ENCODE measurements around the gene SLC16A7. TPM values are rescaled to one million over a fixed set of nuclear protein-coding genes. Genes with fewer than 3 reads are reported as not detected.

SLC16A7 gene
- total and polyA plus RNA-seq, 12 donors, result 3.5 to 103 (median 63.0) TPM

DNA sequence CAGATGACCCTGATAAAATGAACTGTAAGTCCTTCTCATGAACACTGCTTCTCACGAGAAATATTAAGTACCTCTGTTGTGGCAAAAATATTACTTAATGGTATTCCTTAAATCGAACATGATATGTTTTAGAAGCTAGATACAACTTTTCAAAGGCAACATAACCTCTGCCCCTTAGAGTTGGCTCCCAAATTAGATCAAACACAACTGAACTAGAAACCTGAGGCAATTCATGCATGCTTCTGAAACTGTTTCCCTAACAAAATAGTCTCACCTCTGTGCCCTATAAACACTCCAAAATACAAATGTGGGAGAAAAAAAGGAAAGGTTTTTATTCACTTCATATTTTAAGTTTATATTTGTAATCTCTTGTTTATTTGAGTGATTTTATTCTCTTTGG lies 121.6 kb downstream of the SLC16A7 start:
- no peaks in the 10 kb centered on the region for H3K36me3 ChIP-seq (replicated peaks in 1 of 2)

GRCh38 chr12:59719701-59720100 lies 123.9 kb downstream of the SLC16A7 start:
- no peaks in the 10 kb centered on the region for H3K9me3 ChIP-seq (replicated peaks in 1 of 3)
- 78 to 85% (median 82%) methylated on average over 2 of the region's 2 CpGs for WGBS, 4 donors
- H3K4me3 ChIP-seq, result no peak overlapping the region
- no peak overlapping the region for H3K27ac ChIP-seq
- no peak for DNase-seq
- no peaks in the 10 kb centered on the region for H3K36me3 ChIP-seq (replicated peaks in 1 of 2)
- intact Hi-C loops (cut with DNase I), result loop anchor here in 1 of 2 donors (1.0 kb wide), 1 partner anchor 19 kb away; no protein-coding TSS in a partner anchor
- TF ChIP-seq POLR2A (IDR thresholded peaks at IDR 0.05), result no peak
- TF ChIP-seq, protein P1, sequence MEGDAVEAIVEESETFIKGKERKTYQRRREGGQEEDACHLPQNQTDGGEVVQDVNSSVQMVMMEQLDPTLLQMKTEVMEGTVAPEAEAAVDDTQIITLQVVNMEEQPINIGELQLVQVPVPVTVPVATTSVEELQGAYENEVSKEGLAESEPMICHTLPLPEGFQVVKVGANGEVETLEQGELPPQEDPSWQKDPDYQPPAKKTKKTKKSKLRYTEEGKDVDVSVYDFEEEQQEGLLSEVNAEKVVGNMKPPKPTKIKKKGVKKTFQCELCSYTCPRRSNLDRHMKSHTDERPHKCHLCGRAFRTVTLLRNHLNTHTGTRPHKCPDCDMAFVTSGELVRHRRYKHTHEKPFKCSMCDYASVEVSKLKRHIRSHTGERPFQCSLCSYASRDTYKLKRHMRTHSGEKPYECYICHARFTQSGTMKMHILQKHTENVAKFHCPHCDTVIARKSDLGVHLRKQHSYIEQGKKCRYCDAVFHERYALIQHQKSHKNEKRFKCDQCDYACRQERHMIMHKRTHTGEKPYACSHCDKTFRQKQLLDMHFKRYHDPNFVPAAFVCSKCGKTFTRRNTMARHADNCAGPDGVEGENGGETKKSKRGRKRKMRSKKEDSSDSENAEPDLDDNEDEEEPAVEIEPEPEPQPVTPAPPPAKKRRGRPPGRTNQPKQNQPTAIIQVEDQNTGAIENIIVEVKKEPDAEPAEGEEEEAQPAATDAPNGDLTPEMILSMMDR (IDR thresholded peaks at IDR 0.05), result no peak
- peaks cover 0 to 8% of the 10 kb centered on the region in 2 donors for H3K4me1 ChIP-seq (replicated peaks in 1 of 2)
- no peaks in the 10 kb centered on the region for H3K27me3 ChIP-seq

More for the DNA sequence above, 121.6 kb downstream of the SLC16A7 start:
- H3K27me3 ChIP-seq, result no peaks in the 10 kb centered on the region
- no peak overlapping the region for H3K4me3 ChIP-seq
- intact Hi-C loops (cut with DNase I), result no loop called here
- WGBS, 4 donors, result 36 to 45% (median 38%) methylated on average over 2 of the region's 2 CpGs
- DNase-seq, result no peak
- no peaks in the 10 kb centered on the region for H3K9me3 ChIP-seq (replicated peaks in 1 of 3)
- peaks cover 0 to 8% of the 10 kb centered on the region in 2 donors for H3K4me1 ChIP-seq (replicated peaks in 1 of 2)
- no peak for TF ChIP-seq POLR2A (IDR thresholded peaks at IDR 0.05)
- TF ChIP-seq, protein P1 (IDR thresholded peaks at IDR 0.05), result no peak
- H3K27ac ChIP-seq, result no peak overlapping the region

DNA sequence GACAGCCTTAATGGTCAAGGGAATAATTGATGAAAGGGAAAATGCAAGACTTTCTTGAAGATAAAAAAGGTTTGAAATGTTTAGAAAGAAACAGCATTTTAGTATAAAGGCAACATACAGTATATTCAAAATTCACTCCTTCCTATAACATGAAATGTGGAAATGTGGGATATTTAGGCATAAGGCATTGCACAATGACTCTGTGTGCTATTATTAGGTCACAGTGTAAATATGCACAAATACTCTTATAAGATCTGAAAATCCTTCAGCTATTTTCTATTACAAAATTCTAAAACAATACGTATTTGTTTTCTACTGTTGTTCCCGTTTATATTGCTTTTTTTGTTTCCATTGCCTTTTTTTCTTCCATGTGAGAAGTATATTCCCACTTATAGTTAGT lies 127.7 kb downstream of the SLC16A7 start:
- intact Hi-C loops (cut with DNase I), result no loop called here
- TF ChIP-seq, protein P1 (IDR thresholded peaks at IDR 0.05), result no peak
- TF ChIP-seq POLR2A (IDR thresholded peaks at IDR 0.05), result no peak
- Histone ChIP-seq H3K9me3 (replicated peaks in 1 of 3) (no peaks in the 10 kb centered on the region), H3K36me3 (replicated peaks in 1 of 2) (no peaks in the 10 kb centered on the region), H3K4me1 (replicated peaks in 1 of 2) (no peaks in the 10 kb centered on the region), H3K27ac (no peak overlapping the region), H3K27me3 (no peaks in the 10 kb centered on the region), H3K4me3 (no peak overlapping the region)
- 84 to 95% (median 93%) methylated on average over 2 of the region's 2 CpGs for WGBS, 4 donors
- DNase-seq, result no peak

DNA sequence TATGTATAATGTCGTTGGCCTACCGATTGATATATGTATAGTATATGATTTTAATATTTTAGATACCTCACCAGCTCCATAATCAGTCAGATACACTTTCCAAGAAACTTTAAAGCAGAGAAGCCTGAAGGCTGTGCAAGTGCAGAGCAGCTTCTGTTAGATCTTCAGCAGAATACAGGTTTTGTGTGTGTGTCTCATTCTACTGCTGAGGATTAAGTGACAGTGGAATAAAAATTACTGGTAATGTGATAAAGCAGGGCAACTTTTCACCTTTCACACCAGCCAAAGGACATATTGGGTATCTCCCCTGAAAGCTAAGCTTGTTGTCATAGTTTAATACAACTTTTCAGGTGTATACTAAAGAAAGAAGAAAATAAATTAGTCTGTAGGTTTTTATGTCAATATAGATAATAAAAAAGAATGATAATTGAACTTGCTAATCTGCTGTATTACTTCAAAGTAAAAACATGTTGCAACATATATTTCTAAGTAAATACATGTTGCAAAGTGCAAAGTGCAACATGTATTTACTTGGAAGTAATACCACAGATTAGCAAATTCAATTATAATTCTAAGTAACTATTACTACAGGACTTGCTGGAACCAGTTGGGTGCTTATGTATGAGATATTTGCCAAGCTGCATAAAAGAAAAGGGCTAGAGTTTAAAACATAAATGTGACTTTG lies 128.3 kb downstream of the SLC16A7 start:
- no peaks in the 10 kb centered on the region for H3K27me3 ChIP-seq
- no peaks in the 10 kb centered on the region for H3K9me3 ChIP-seq (replicated peaks in 1 of 3)
- no peak overlapping the region for H3K27ac ChIP-seq
- intact Hi-C loops (cut with DNase I), result no loop called here
- DNase-seq, result no peak
- H3K4me1 ChIP-seq (replicated peaks in 1 of 2), result no peaks in the 10 kb centered on the region
- H3K36me3 ChIP-seq (replicated peaks in 1 of 2), result no peaks in the 10 kb centered on the region
- 98 to 100% (median 98%) methylated on average over 2 of the region's 2 CpGs for WGBS, 4 donors
- no peak for TF ChIP-seq POLR2A (IDR thresholded peaks at IDR 0.05)
- TF ChIP-seq, protein P1 (IDR thresholded peaks at IDR 0.05), result no peak
- no peak overlapping the region for H3K4me3 ChIP-seq
